ENCODE measurements around the gene SGF29.
"Not testable (repeated sequence)": the region's sequence is repeated elsewhere in the genome, so short reads cannot be mapped to it uniquely, and the experiment has no call there.

The SGF29 gene

GRCh38 chr16:28522792-28523191 is 30.9 kb upstream of the SGF29 start:
- Histone ChIP-seq H3K4me3 (ENCODE audit: insufficient read depth, low read depth, low read length, poor library complexity, severe bottlenecking) (no peak overlapping the region), H3K36me3 (ENCODE audit: control insufficient read depth, insufficient read depth, low read length) (no peaks in the 10 kb centered on the region), H3K9me3 (ENCODE audit: control insufficient read depth, low read length) (no peaks in the 10 kb centered on the region), H3K27ac (ENCODE audit: insufficient read depth, low read length, poor library complexity, severe bottlenecking) (no peak overlapping the region), H3K27me3 (replicated peaks; ENCODE audit: control insufficient read depth, insufficient read depth, low read length, poor library complexity, severe bottlenecking) (no peaks in the 10 kb centered on the region), H3K4me1 (ENCODE audit: control insufficient read depth, insufficient read depth, low read length, poor library complexity, severe bottlenecking) (no peaks in the 10 kb centered on the region)
- no peak for DNase-seq

GRCh38 chr16:28524681-28525171 is 29.0 kb upstream of the SGF29 start:
- Histone ChIP-seq H3K27ac (ENCODE audit: insufficient read depth, low read length, poor library complexity, severe bottlenecking) (no peak overlapping the region), H3K36me3 (ENCODE audit: control insufficient read depth, insufficient read depth, low read length) (no peaks in the 10 kb centered on the region), H3K9me3 (ENCODE audit: control insufficient read depth, low read length) (no peaks in the 10 kb centered on the region), H3K27me3 (replicated peaks; ENCODE audit: control insufficient read depth, insufficient read depth, low read length, poor library complexity, severe bottlenecking) (no peaks in the 10 kb centered on the region), H3K4me3 (ENCODE audit: insufficient read depth, low read depth, low read length, poor library complexity, severe bottlenecking) (no peak overlapping the region), H3K4me1 (ENCODE audit: control insufficient read depth, insufficient read depth, low read length, poor library complexity, severe bottlenecking) (no peaks in the 10 kb centered on the region)
- no peak for DNase-seq

- Histone ChIP-seq H3K27me3 (replicated peaks; ENCODE audit: control insufficient read depth, insufficient read depth, low read length, poor library complexity, severe bottlenecking) (no peaks in the 10 kb centered on the region), H3K4me1 (ENCODE audit: control insufficient read depth, insufficient read depth, low read length, poor library complexity, severe bottlenecking) (no peaks in the 10 kb centered on the region), H3K27ac (ENCODE audit: insufficient read depth, low read length, poor library complexity, severe bottlenecking) (no peak overlapping the region), H3K36me3 (ENCODE audit: control insufficient read depth, insufficient read depth, low read length) (no peaks in the 10 kb centered on the region), H3K4me3 (ENCODE audit: insufficient read depth, low read depth, low read length, poor library complexity, severe bottlenecking) (no peak overlapping the region), H3K9me3 (ENCODE audit: control insufficient read depth, low read length) (no peaks in the 10 kb centered on the region)
- no peak for DNase-seq
Observed at GRCh38 chr16:28526201-28527099, 27.3 kb upstream of the SGF29 start.

GRCh38 chr16:28527100-28527785 is 26.5 kb upstream of the SGF29 start:
- not testable (repeated sequence) for H3K27ac ChIP-seq (ENCODE audit: insufficient read depth, low read length, poor library complexity, severe bottlenecking); H3K27me3 ChIP-seq (replicated peaks; ENCODE audit: control insufficient read depth, insufficient read depth, low read length, poor library complexity, severe bottlenecking); H3K4me3 ChIP-seq (ENCODE audit: insufficient read depth, low read depth, low read length, poor library complexity, severe bottlenecking); DNase-seq; H3K36me3 ChIP-seq (ENCODE audit: control insufficient read depth, insufficient read depth, low read length); H3K9me3 ChIP-seq (ENCODE audit: control insufficient read depth, low read length); H3K4me1 ChIP-seq (ENCODE audit: control insufficient read depth, insufficient read depth, low read length, poor library complexity, severe bottlenecking)

GRCh38 chr16:28527985-28528384 is 25.7 kb upstream of the SGF29 start:
- Histone ChIP-seq H3K9me3 (ENCODE audit: control insufficient read depth, low read length) (no peaks in the 10 kb centered on the region), H3K27me3 (replicated peaks; ENCODE audit: control insufficient read depth, insufficient read depth, low read length, poor library complexity, severe bottlenecking) (no peaks in the 10 kb centered on the region), H3K4me3 (ENCODE audit: insufficient read depth, low read depth, low read length, poor library complexity, severe bottlenecking) (no peak overlapping the region), H3K4me1 (ENCODE audit: control insufficient read depth, insufficient read depth, low read length, poor library complexity, severe bottlenecking) (no peaks in the 10 kb centered on the region), H3K36me3 (ENCODE audit: control insufficient read depth, insufficient read depth, low read length) (no peaks in the 10 kb centered on the region), H3K27ac (ENCODE audit: insufficient read depth, low read length, poor library complexity, severe bottlenecking) (no peak overlapping the region)
- DNase-seq, result no peak

GRCh38 chr16:28528463-28528867 is 25.3 kb upstream of the SGF29 start:
- Histone ChIP-seq H3K4me3 (ENCODE audit: insufficient read depth, low read depth, low read length, poor library complexity, severe bottlenecking) (no peak overlapping the region), H3K27me3 (replicated peaks; ENCODE audit: control insufficient read depth, insufficient read depth, low read length, poor library complexity, severe bottlenecking) (no peaks in the 10 kb centered on the region), H3K36me3 (ENCODE audit: control insufficient read depth, insufficient read depth, low read length) (no peaks in the 10 kb centered on the region), H3K27ac (ENCODE audit: insufficient read depth, low read length, poor library complexity, severe bottlenecking) (no peak overlapping the region), H3K4me1 (ENCODE audit: control insufficient read depth, insufficient read depth, low read length, poor library complexity, severe bottlenecking) (no peaks in the 10 kb centered on the region), H3K9me3 (ENCODE audit: control insufficient read depth, low read length) (no peaks in the 10 kb centered on the region)
- no peak for DNase-seq

GRCh38 chr16:28529124-28529523 is 24.6 kb upstream of the SGF29 start:
- no peaks in the 10 kb centered on the region for H3K27me3 ChIP-seq (replicated peaks; ENCODE audit: control insufficient read depth, insufficient read depth, low read length, poor library complexity, severe bottlenecking)
- peaks cover 4% of the 10 kb centered on the region for H3K4me1 ChIP-seq (ENCODE audit: control insufficient read depth, insufficient read depth, low read length, poor library complexity, severe bottlenecking)
- no peak overlapping the region for H3K4me3 ChIP-seq (ENCODE audit: insufficient read depth, low read depth, low read length, poor library complexity, severe bottlenecking)
- DNase-seq, result no peak
- no peaks in the 10 kb centered on the region for H3K36me3 ChIP-seq (ENCODE audit: control insufficient read depth, insufficient read depth, low read length)
- no peak overlapping the region for H3K27ac ChIP-seq (ENCODE audit: insufficient read depth, low read length, poor library complexity, severe bottlenecking)
- H3K9me3 ChIP-seq (ENCODE audit: control insufficient read depth, low read length), result no peaks in the 10 kb centered on the region

GRCh38 chr16:28531777-28532744 is 21.7 kb upstream of the SGF29 start:
- Histone ChIP-seq H3K4me1 (ENCODE audit: control insufficient read depth, insufficient read depth, low read length, poor library complexity, severe bottlenecking) (peaks cover 11% of the 10 kb centered on the region), H3K27ac (ENCODE audit: insufficient read depth, low read length, poor library complexity, severe bottlenecking) (no peak overlapping the region), H3K36me3 (ENCODE audit: control insufficient read depth, insufficient read depth, low read length) (no peaks in the 10 kb centered on the region), H3K4me3 (ENCODE audit: insufficient read depth, low read depth, low read length, poor library complexity, severe bottlenecking) (no peak overlapping the region), H3K27me3 (replicated peaks; ENCODE audit: control insufficient read depth, insufficient read depth, low read length, poor library complexity, severe bottlenecking) (no peaks in the 10 kb centered on the region), H3K9me3 (ENCODE audit: control insufficient read depth, low read length) (no peaks in the 10 kb centered on the region)
- DNase-seq, result no peak

GRCh38 chr16:28532940-28533647 is 20.6 kb upstream of the SGF29 start:
- H3K9me3 ChIP-seq (ENCODE audit: control insufficient read depth, low read length), result no peaks in the 10 kb centered on the region
- H3K4me3 ChIP-seq (ENCODE audit: insufficient read depth, low read depth, low read length, poor library complexity, severe bottlenecking), result no peak overlapping the region
- H3K27me3 ChIP-seq (replicated peaks; ENCODE audit: control insufficient read depth, insufficient read depth, low read length, poor library complexity, severe bottlenecking), result no peaks in the 10 kb centered on the region
- no peak overlapping the region for H3K27ac ChIP-seq (ENCODE audit: insufficient read depth, low read length, poor library complexity, severe bottlenecking)
- H3K36me3 ChIP-seq (ENCODE audit: control insufficient read depth, insufficient read depth, low read length), result no peaks in the 10 kb centered on the region
- H3K4me1 ChIP-seq (ENCODE audit: control insufficient read depth, insufficient read depth, low read length, poor library complexity, severe bottlenecking), result peaks cover 11% of the 10 kb centered on the region
- DNase-seq, result no peak

All from effector memory CD4-positive, alpha-beta T cell (primary cell).